K562 (cell line): ENCODE results near the gene ZNF474. TPM values are rescaled to one million over a fixed set of nuclear protein-coding genes. Genes with fewer than 3 reads are reported as not detected.

Experiments used
- ATAC-seq: fragments of 200-7000 bp; cut with Tn5 transposase; 3 replicates; pipeline ENCODE4 v1.9.1; 2020; ENCODE audit warnings: moderate library complexity
- BruUV-seq: library from RNA; stranded (reverse); fragments of 400-500 nt; replicated peaks from 2 replicates; lab custom pipeline; 2021; lab: Mats Ljungman, UMichigan
- CTCF ChIA-PET: fragments of 300-600 bp; formaldehyde crosslinking; extraction: SDS; loops from one replicate; lab custom pipeline; 2021; ENCODE audit warnings: low intra/inter-chr PET ratio; lab: Yijun Ruan, JAX
- POLR2A ChIA-PET: fragments of 300-600, 350-650 bp; sonication (Branson Sonifier 250); formaldehyde crosslinking; extraction: SDS; loops from one replicate; lab custom pipeline; 2021; ENCODE audit warnings: antibody characterized with exemption, inconsistent platforms; lab: Yijun Ruan, JAX
- DNase-seq, 4 experiments: peaks; one replicate each; pipeline versions ENCODE4 v3.0.0 to v3.0.0-alpha.2; 2011 to 2018; ENCODE audit warnings: low spot score in 3 of 4, mixed read lengths in 3 of 4; ENCODE audit errors: extremely low read depth in 1 of 4
- FAIRE-seq: peaks from 2 replicates; lab custom pipeline; 2011; peaks lifted over from hg19 to GRCh38; lab: Jason Lieb, UNC
- H2AFZ ChIP-seq: 2 replicates; pipeline ENCODE4 v1.6.0; 2011; ENCODE audit warnings: low read depth, low read length, control low read depth, inconsistent platforms
- H3K27ac ChIP-seq: fragments of 200-600 bp; 3 replicates; pipeline ENCODE4 v1.8.0; 2011; ENCODE audit warnings: low read depth, mild to moderate bottlenecking, control low read depth, inconsistent platforms, low read length, moderate library complexity, mixed read lengths; ENCODE audit errors: extremely low read depth
- H3K27me3 ChIP-seq, 2 experiments: fragments of 300-600 bp in 1 of 2; 2 replicates in 1 of 2; 3 replicates in 1 of 2; pipeline versions ENCODE4 v1.6.0 to v1.8.0; 2011; ENCODE audit warnings: inconsistent platforms in 2 of 2, low read length in 2 of 2, mild to moderate bottlenecking in 1 of 2, mixed read lengths in 1 of 2, moderate library complexity in 1 of 2; ENCODE audit not compliant: control insufficient read depth in 2 of 2, insufficient read depth in 2 of 2
- H3K36me3 ChIP-seq: fragments of 300-600 bp; 3 replicates; pipeline ENCODE4 v1.8.0; 2011; ENCODE audit warnings: mild to moderate bottlenecking, low read length, inconsistent platforms; ENCODE audit not compliant: control insufficient read depth, insufficient read depth
- H3K4me1 ChIP-seq, 2 experiments: fragments of 200-600 bp in 1 of 2; replicated peaks in 1 of 2; 2 replicates in 1 of 2; 3 replicates in 1 of 2; pipeline versions ENCODE4 v1.5.1 to v1.8.0; 2011; ENCODE audit warnings: inconsistent platforms in 2 of 2, low read length in 2 of 2, mild to moderate bottlenecking in 1 of 2, mixed read lengths in 1 of 2, moderate library complexity in 1 of 2; ENCODE audit not compliant: control insufficient read depth in 2 of 2, insufficient read depth in 2 of 2
- H3K4me2 ChIP-seq: 2 replicates; pipeline ENCODE4 v1.6.1; 2011; ENCODE audit warnings: low read length, control low read depth, inconsistent platforms, mixed read lengths; ENCODE audit not compliant: insufficient read depth
- H3K4me3 ChIP-seq: fragments of 200-600 bp; sonication (generic), shearing (Covaris generic); 2 replicates; pipeline ENCODE4 v1.5.1; 2016; ENCODE audit warnings: control low read depth, inconsistent platforms
- H3K79me2 ChIP-seq: fragments of 200-600 bp; 3 replicates; pipeline ENCODE4 v1.8.0; 2011; ENCODE audit warnings: low read length, inconsistent platforms; ENCODE audit not compliant: control insufficient read depth, insufficient read depth
- H3K9ac ChIP-seq, 2 experiments: 2 replicates each; pipeline versions ENCODE4 v1.6.0 to v1.6.1; 2011; ENCODE audit warnings: low read depth in 2 of 2, low read length in 2 of 2, control low read depth in 1 of 2, inconsistent platforms in 1 of 2, mild to moderate bottlenecking in 1 of 2, mixed read lengths in 1 of 2; ENCODE audit not compliant: insufficient read depth in 1 of 2
- H3K9me1 ChIP-seq: one replicate; pipeline ENCODE4 v1.6.0; 2011; ENCODE audit warnings: inconsistent platforms, mild to moderate bottlenecking, low read length, moderate library complexity; ENCODE audit not compliant: control insufficient read depth, insufficient read depth
- H3K9me3 ChIP-seq: replicated peaks from 2 replicates; pipeline ENCODE4 v1.5.1; 2011; ENCODE audit warnings: low read depth, low read length, inconsistent platforms; ENCODE audit not compliant: control insufficient read depth, insufficient read depth
- H4K20me1 ChIP-seq: replicated peaks from 2 replicates; pipeline ENCODE4 v1.6.1; 2011; ENCODE audit warnings: low read length, inconsistent platforms, mixed read lengths; ENCODE audit not compliant: control insufficient read depth, insufficient read depth
- MEIS2 ChIP-seq: fragments of 450-650 bp; IDR thresholded peaks from 2 replicates; pipeline ENCODE4 v1.6.1; 2014; ENCODE audit warnings: mild to moderate bottlenecking; ENCODE audit not compliant: partially characterized antibody
- NFIC ChIP-seq: fragments of 450-650 bp; IDR thresholded peaks from 2 replicates; pipeline ENCODE4 v1.6.1; 2017; ENCODE audit warnings: mild to moderate bottlenecking, inconsistent platforms
- NR2C2 ChIP-seq, 2 experiments: fragments of 200-800 bp in 1 of 2; sonication (Bioruptor generic) in 1 of 2; sonication (generic) in 1 of 2; formaldehyde crosslinking in 1 of 2; IDR thresholded peaks; 2 replicates each; pipeline versions ENCODE4 v1.6.1 to v1.8.0; 2016 to 2022; ENCODE audit warnings: mild to moderate bottlenecking in 1 of 2, missing compliant biosample characterization in 1 of 2, missing genetic modification characterization in 1 of 2, missing genetic modification reagents in 1 of 2
- PBX2 ChIP-seq, 2 experiments: IDR thresholded peaks in 1 of 2; conservative IDR thresholded peaks in 1 of 2; 2 replicates each; pipeline ENCODE4 v1.6.1; 2016; ENCODE audit warnings: low read depth in 2 of 2, mild to moderate bottlenecking in 1 of 2, missing compliant biosample characterization in 1 of 2, missing genetic modification characterization in 1 of 2, moderate library complexity in 1 of 2
- PKNOX1 ChIP-seq: fragments of 450-650 bp; IDR thresholded peaks from 2 replicates; pipeline ENCODE4 v1.6.1; 2016
- TAF1 ChIP-seq: IDR thresholded peaks from 2 replicates; pipeline ENCODE4 v1.6.1; 2011; ENCODE audit warnings: mild to moderate bottlenecking, low read length, moderate library complexity; ENCODE audit not compliant: insufficient read depth, control insufficient read depth, severe bottlenecking; ENCODE audit errors: extremely low read depth
- WGBS: fragments of 100-300 bp; shearing (Covaris generic); methylation state at CpG from one replicate; pipeline ENCODE4 v1.1.6; 2016; ENCODE audit warnings: low coverage, mixed read lengths; ENCODE audit not compliant: insufficient coverage; ENCODE audit errors: missing lambda C conversion rate; 5-methylcytosine and 5-hydroxymethylcytosine counted together
- in situ Hi-C: fragments of 300-500 bp; cut with MboI; formaldehyde crosslinking; loops from 4 replicates; pipeline ENCODE4 v1.15.0; 2018; ENCODE audit warnings: inconsistent platforms, mixed read lengths
- intact Hi-C: fragments of 100-400 bp; cut with micrococcal nuclease; formaldehyde crosslinking; loops from 2 replicates; pipeline ENCODE4 v1.14.2; 2022
- polyA plus RNA-seq, 8 experiments: library from polyadenylated mRNA; depleted of rRNA in 4 of 8; stranded (reverse) in 5 of 8; unstranded in 3 of 8; fragments of >200 nt; fragmentation: Nextera tagmentation in 2 of 8; fragmentation: Illumina TruSeq in 1 of 8; extraction: Ambion mirVana in 2 of 8; extraction: Trizol in 1 of 8; gene quantifications; 2 replicates each; pipeline versions ENCODE4 v1.2.1 to v1.2.3, GENCODE V29; 2011 to 2014; ENCODE audit warnings: inconsistent platforms in 1 of 8, missing spikeins in 1 of 8
- total RNA-seq, 7 experiments: library from RNA; depleted of rRNA in 6 of 7; stranded (reverse); fragments of >200 nt in 6 of 7; fragmentation: Illumina TruSeq in 2 of 7; extraction: Trizol in 2 of 7; gene quantifications; 2 replicates each; pipeline versions ENCODE4 v1.2.1 to v1.2.3, GENCODE V29; 2011 to 2021; ENCODE audit warnings: low replicate concordance in 1 of 7

Gene ZNF474
- total and polyA plus RNA-seq, 9 of the 15 experiments (the other 6 are each of a cell fraction or from before 2014, with no cell fraction given), result 0.16 to 0.62 (median 0.39) TPM

GRCh38 chr5:122169350-122170103, 40.2 kb downstream of the ZNF474 start:
- no peaks in the 10 kb centered on the region for H3K9me1 ChIP-seq
- FAIRE-seq (no peak), DNase-seq (no peak), ATAC-seq (no peak)
- H3K27ac ChIP-seq, result no peak overlapping the region
- ChIA-PET POLR2A (interaction anchor here (0.7 to 1.0 kb wide), 2 partner anchors 10 to 18 kb away, joined by 3 read pairs; a partner anchor contains a TSS), CTCF (no interaction called here)
- no peaks in the 10 kb centered on the region for H4K20me1 ChIP-seq
- no peak for TF ChIP-seq TAF1
- H3K4me2 ChIP-seq, result no peak overlapping the region
- H3K9me3 ChIP-seq, result no peaks in the 10 kb centered on the region
- in situ Hi-C loops, result no loop called here
- no peaks in the 10 kb centered on the region for H3K27me3 ChIP-seq
- WGBS, result 81% methylated on average over 4 of the region's 4 CpGs
- no TSS peak for BruUV-seq
- peaks cover 4 to 10% of the 10 kb centered on the region in 2 experiments; a peak in 3 of 5 replicates for H3K4me1 ChIP-seq
- peak overlapping the region; percentile 60; the same call in 1 of the 2 replicates for H2AFZ ChIP-seq
- H3K9ac ChIP-seq, result no peak overlapping the region
- no peak overlapping the region for H3K4me3 ChIP-seq
- H3K79me2 ChIP-seq, result no peaks in the 10 kb centered on the region
- no peaks in the 10 kb centered on the region for H3K36me3 ChIP-seq
- intact Hi-C loops, result loop anchor here (5.0 kb wide), 1 partner anchor 207 kb away; the partner anchor contains the start of gene SRFBP1

- no peaks in the 10 kb centered on the region for H3K9me1 ChIP-seq
- intact Hi-C loops, result loop anchor here (5.0 kb wide), 1 partner anchor 208 kb away; the partner anchor contains the start of gene SRFBP1
- TF ChIP-seq PBX2 (CRISPR knock-in tag; IDR thresholded peaks at IDR 0.05; ENCODE audit: low read depth) (no peak), PBX2 (tag; conservative IDR thresholded peaks at IDR 0.05; ENCODE audit: low read depth) (peak; percentile 79), NFIC (peak; percentile 67), MEIS2 (peak; percentile 78), NR2C2 (CRISPR knock-in tag; IDR thresholded peaks at IDR 0.05) (no peak), NR2C2 (tag; IDR thresholded peaks at IDR 0.05) (peak; percentile 12; the same call in 1 of the 2 replicates), PKNOX1 (peak; percentile 76)
Observed at GRCh38 chr5:122170620-122171019, 41.3 kb downstream of the ZNF474 start.

More at GRCh38 chr5:122170620-122171019, 41.3 kb downstream of the ZNF474 start:
- ChIA-PET POLR2A (interaction anchor here (0.6 to 0.8 kb wide), 3 partner anchors 25 to 1210 kb away, joined by 3 to 4 read pairs (median 3); no protein-coding TSS in a partner anchor), CTCF (interaction anchor here (0.6 kb wide), 1 partner anchor 1371 kb away, joined by 3 read pairs; no protein-coding TSS in a partner anchor)
- H3K79me2 ChIP-seq, result no peaks in the 10 kb centered on the region
- H3K9me3 ChIP-seq, result no peaks in the 10 kb centered on the region
- 12% methylated on average over 4 of the region's 4 CpGs for WGBS
- no peak overlapping the region for H3K9ac ChIP-seq
- peaks cover 4 to 10% of the 10 kb centered on the region in 2 experiments; a peak in 3 of 5 replicates for H3K4me1 ChIP-seq
- no TSS peak for BruUV-seq
- ATAC-seq, result peak; percentile 88
- in situ Hi-C loops, result no loop called here
- H3K27ac ChIP-seq, result no peak overlapping the region
- no peaks in the 10 kb centered on the region for H3K36me3 ChIP-seq
- peak overlapping the region; percentile 35 for H2AFZ ChIP-seq
- peak in 2 of 4 experiments; percentile 41 to 65 for DNase-seq
- H4K20me1 ChIP-seq, result no peaks in the 10 kb centered on the region
- no peak overlapping the region for H3K4me3 ChIP-seq
- H3K27me3 ChIP-seq, result no peaks in the 10 kb centered on the region
- no peak overlapping the region; the same call in 1 of the 2 replicates for H3K4me2 ChIP-seq
- peak; percentile 32 for FAIRE-seq
